SKM-1 (cell line): ENCODE measurements around the gene CIAO3.
"Not testable (repeated sequence)": the region's sequence is repeated elsewhere in the genome, so short reads cannot be mapped to it uniquely, and the experiment has no call there.

Source experiments
- DNase-seq: peaks from one replicate; lab custom pipeline; 2025; ENCODE audit not compliant: unreplicated experiment; lab: John Stamatoyannopoulos, UW

CIAO3 gene

DNA sequence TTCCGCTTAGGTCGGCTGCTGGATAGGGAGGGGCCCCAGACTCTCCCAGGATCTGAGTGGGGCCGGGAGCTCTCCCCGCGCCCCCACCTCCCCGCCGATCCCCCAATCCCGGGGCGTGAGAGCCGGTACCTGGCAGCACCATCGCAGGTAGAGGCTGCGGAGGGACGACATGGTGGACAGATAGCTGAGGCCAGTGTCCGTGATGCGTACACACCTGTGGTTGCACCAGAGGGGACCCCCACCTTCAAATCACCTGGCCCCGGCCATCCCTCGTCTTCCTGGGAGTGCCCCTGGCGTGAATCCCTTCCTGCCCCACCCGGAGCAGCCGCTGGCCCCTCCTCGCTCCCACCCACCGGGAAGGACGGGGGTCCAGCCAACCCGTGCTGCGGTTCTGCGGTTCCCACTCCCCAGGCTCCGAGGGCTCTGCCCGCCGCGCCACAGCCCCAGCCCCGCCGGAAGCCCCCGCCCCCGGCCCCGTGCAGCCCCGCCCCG lies 45.9 kb downstream of the CIAO3 start:
- DNase-seq, result no peak

DNA sequence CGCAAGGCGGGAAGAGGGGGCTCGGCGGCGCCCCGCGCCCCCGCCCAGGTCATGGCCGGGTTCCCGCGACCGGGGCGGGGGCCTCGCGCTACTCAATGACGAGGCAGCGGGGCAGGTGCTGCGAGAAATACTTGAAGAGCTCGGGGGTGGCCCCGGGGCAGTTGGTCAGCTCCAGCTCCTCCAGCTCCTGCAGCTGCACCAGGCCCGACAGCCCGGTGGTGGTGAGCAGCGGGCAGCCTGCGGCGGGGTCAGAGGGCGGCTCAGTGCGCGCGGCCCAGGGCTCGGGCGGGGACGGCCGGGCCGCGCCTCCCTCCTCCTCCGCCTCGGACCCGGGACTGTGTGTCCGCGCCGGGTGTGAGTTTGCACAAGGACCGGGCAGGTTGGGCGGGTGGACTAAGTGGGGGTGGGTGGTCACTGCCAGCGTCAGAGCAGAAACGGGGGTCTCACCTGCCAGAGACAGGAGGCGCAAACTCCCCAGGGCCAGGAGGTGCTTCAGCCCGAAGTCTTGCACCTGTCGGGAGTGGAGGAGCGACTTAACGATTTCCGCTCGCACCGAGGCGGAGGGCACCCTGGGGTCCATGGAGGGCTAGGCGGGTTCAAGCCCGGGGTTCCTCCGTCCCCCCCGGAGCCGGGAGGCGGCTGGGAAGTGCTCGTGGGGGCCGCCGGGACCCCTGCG lies 46.5 kb downstream of the CIAO3 start:
- DNase-seq, result no peak

DNA sequence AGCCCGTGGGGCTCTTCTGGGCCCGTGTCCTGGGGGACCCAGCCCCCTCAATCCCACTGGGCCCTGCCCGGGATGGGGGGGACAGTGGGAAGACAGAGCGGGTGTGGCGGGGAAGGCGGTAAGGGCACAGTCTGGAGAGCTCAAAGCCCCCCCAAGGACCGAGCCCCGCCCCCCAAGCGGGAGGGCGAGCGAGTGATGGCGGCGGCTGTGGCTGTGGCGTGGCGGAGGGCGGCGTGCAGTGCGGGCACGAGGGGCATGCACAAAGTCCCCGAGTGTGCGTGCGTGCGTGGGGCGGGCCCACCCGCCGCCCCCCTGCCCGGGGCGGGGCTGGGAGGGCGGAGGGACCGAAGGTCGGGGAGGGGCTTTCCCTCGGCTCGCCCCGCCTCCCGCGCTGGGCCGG lies 47.0 kb downstream of the CIAO3 start:
- DNase-seq, result no peak

DNA sequence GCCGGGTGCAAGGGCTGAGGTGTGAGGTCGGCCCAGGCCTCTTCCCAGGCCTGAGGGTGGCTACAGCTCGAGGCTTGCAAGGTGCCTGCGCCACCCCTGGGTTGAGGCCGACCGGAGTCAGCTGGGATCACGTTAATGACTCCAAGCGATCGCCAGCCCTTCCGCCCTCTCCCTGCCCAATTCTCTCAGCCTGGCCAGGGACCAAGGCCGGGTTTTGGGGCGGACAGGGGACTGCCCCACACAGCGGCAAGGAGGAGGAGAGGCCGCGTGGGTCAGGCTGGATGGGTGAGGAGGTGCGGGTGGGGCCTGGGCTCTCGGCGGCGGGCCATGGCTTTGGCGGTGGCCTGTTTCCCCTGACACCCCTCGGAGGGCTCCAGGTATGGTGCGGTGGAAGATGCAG lies 47.4 kb downstream of the CIAO3 start:
- no peak for DNase-seq

DNA sequence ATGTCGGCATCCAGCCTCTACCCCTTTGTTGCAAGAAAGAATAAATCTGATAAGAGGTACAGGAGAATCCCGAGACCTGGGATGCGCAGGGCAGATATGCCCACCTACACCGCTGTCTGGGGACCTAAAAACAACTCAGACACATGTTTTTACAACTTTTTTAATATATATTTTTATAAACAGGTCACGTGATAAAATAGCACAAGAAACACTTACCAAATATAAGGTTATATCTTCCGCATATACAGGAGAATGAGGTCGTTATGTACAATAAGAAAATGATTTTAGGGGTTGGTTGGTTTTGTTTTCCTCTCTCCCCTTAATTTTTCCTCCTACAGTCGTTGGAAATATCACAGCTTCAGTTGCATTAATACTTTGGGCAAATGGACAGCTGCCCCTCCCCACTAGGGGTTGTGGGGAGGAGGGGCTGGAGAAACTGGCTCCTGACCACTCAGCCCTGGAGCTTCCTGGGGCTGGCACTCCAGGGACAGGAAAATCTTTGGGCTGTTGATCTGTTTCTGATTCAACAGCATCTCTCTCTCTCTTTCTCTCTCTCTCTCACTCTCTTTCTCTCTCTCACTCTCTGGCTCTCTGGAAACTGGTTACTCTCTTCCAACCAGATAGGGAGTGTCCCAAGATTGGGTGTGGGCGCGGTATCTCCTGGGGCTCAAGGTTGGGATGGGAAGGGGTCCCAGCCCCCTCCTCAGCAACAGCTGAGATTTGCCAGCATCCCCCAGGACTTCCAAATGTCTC lies 48.3 kb downstream of the CIAO3 start:
- DNase-seq, result no peak

DNA sequence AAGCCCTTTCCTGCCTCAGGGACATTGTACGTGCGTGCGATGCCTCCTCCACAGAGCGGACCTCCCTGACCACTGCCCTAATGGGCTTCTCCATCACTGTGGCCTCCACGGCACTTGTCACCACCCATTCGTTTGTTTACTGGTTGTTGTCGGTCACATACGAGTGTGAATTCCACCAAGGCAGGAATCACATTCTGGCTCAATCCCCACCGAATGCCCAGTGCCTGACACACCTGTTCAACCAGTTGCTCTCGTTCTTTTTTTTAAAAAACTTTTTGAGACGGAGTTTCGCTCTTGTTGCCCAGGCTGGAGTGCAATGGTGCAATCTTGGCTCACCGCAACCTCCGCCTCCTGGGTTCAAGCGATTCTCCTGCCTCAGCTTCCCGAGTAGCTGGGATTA lies 49.6 kb downstream of the CIAO3 start:
- DNase-seq, result not testable (repeated sequence)

DNA sequence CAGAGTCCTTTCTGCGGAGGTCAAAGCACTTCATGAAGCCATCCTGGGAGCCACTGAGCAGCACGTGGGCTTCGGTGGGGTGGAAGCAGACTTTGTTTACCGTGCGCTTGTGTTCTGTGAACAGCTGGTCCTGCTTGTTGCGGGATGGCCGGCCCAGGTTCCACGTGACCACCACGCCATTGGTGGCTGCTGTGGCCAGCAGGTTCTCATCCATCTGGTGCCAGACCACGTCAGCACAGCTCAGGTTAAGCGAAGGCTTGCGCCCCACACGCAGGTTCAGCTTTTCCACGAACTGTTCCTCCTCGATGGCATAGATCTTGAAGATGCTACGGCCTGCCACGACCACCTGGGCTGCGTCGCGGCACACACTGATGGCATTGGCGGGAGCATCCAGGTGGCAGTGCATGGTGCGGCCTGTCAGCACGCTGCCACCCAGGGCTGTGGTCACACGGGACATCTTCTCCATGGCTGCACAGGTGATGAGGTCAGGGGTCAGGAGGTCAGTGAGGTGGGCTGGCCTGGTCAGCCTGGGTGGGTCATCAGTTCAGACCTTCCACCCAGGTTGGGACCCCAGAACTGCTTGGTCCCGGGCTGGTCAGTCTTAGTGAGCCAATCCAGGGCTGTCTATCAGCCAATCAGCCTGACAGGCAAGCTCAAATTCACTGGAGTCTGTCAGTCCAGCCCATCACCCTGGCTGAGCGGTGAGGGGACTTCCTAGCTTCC lies 51.5 kb downstream of the CIAO3 start:
- no peak for DNase-seq

DNA sequence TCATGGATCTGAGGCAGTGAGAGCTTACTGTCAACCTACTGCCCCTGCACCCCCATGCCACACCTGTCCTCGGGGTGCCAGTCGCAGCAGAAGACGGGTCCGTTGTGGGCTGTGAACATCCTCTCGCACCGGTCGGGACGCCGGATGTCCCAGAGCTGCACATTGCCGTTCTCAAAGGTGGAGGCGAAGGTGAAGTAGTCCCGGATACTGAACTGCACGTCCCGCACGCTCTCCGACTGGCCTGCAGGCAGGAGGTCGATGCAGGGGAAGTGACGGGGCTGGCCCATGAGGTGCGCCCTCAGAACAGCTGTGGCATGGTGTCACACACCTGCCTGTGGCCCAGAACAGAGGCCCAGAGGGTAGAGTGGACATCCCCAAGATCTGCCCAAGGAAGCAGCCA lies 53.3 kb downstream of the CIAO3 start:
- DNase-seq, result no peak

DNA sequence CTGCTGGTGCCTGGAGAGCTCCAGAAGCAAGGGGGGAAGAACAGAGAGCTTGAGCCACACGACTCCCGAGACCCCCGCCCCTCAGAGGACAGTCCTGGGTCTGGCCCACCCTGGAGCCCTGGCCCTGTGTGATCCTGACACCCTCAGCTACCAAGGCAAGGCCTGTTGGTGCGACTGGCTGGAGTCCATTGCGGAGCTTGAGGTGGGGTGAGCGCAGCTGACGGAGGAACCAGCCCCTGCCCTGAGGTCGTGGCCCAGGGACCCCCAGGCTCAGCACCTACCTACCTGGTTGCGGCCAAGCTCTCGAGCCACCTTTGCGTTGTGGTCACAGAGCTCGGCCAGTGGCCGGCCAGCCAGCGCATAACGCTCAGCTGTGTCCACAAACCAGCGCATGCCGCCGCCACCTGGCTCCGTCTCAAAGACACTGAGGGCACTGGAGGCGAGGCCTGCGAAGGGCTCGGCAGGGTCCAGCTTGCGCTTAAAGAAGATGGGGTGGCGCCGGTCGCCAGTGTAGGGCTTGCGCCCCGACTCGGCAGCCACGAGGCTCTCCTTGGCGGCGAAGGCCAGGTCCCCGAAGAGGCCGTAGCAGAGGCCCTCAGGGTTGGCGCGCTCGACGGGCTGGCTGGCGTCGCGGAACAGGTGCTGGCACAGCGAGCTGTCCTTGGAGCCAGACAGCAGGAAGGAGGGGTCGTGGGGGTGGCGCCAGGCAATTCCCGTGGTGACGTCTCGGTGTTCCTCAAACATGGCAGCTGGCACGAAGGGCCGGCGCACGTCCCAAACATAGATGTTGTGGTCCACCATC lies 54.1 kb downstream of the CIAO3 start:
- no peak for DNase-seq

DNA sequence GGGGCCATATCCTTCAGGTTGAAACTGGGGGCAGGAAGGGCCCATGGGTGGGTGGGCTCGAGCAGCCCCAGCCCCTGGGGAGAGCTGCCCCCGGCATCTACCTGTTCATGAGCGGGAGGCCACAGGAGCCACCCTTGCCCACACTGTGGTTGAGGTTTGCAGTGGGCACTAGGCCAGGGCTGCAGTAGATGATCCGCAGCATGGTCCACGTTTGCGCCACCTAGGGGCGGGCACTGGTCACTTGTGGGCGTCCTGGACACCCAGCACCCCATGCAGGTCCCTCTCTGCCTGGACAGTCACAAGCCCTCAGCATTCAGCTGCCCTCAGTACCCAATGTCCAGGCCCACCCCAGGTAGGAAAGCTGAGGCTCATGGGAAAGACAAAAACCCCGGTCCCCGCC lies 54.8 kb downstream of the CIAO3 start:
- DNase-seq, result no peak

DNA sequence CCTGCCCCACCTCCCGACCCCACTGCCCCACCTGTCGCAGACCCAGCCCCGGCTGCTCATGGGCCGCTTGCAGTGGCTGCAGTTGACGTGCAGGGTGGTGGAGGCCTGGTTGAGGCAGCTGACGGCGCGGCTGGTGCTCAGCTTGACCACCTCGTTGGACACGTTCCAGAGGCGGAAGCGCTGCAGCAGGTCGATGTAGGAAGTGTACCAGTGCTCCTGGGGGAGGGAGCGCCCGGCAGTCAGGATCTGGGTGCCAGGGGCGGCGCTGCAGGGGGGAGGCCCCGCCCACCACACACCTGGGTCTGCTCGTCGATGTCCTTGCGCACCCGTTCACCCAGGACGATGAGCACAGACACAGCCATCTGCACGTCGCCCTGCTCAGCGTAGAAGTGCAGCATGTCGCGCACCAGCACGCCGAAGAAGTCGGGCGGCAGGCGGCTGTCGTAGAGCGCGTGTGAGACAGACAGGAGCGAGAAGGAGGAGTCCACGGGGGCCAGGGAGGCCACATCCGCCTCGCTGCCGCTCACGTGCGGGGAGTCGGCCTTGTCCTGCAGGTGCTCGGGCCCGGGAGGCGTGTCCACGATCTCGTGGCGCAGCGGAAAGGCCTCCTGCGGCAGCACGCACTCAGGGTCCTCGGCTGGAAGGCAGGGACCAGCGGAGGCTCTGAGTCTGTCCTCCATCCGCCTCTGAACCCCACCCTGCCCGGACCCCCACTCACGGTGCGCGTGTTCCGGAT lies 55.7 kb downstream of the CIAO3 start:
- no peak for DNase-seq

DNA sequence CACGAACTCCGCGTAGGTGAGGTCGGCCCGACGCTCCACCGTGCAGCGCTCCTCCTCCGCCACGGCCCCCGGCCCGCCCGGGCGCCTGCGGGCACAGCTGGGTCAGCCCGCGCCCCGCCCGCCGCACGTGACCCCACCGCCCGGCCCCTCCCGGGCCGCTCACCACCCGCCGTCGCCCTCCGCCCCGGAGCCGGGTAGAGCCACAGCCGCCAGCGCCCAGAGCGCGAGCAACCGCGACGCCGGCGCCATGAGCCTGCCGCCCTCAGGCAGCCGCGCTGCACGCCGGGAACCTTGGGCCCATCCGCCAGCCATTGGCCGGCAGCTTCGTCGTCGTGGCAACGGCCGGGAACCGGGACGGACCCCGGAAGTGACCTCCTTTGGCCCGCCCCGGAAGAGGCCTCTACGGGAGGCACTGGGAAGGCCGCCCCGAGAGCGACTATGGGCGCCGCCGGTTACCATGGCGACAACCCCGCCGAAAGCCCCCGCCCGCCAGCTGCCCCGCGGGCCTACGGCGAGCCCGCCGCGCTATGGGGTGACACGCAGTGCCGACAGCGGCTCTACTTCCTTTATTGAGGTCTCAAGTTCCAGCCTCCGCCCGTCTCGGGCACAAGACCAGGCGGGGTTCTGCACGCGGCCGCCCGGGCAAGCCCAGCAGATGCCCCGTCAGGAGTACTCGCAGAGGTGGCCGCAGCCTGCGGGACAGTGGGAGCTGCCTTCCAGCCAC lies 56.6 kb downstream of the CIAO3 start, which contains the start of gene JMJD8:
Gene JMJD8, minus strand, starts transcription at position 264 of the 724 bp plus-strand sequence. Its CDS starts 15 bp downstream, at position 249.
- peak; percentile 90 for DNase-seq

DNA sequence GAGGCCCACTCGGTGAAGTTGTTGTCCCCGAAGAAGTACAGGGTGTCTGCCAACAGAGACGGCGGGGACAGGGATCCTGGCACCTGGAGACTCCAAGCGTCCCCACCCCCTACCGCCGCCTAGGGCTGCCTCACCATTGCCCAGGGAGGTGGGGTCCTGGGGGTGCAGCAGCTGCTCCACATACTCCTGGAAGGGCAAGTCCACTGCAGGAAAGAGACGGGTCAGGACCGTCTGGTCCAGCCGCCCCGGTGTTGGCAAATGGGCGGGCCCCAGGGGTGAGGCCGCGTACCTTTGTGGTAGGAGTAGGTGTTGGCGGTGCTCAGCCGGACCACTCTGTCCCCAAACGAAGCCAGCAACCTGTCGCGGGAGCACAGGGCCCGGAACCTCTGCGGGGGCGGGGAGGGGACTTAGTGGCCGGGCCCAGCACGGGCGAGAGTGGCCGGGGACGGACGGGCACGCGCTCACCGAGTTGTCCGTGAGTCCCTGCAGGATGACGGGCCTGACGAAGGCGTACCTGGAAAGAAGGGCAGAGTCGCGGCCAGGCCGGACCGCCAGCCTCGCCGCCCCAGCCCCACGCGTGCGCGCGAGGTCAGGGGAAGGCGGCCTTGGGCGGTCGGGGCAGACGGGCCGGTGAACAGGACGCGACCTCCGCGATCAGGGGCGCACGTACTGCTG lies 57.3 kb downstream of the CIAO3 start:
- no peak for DNase-seq

DNA sequence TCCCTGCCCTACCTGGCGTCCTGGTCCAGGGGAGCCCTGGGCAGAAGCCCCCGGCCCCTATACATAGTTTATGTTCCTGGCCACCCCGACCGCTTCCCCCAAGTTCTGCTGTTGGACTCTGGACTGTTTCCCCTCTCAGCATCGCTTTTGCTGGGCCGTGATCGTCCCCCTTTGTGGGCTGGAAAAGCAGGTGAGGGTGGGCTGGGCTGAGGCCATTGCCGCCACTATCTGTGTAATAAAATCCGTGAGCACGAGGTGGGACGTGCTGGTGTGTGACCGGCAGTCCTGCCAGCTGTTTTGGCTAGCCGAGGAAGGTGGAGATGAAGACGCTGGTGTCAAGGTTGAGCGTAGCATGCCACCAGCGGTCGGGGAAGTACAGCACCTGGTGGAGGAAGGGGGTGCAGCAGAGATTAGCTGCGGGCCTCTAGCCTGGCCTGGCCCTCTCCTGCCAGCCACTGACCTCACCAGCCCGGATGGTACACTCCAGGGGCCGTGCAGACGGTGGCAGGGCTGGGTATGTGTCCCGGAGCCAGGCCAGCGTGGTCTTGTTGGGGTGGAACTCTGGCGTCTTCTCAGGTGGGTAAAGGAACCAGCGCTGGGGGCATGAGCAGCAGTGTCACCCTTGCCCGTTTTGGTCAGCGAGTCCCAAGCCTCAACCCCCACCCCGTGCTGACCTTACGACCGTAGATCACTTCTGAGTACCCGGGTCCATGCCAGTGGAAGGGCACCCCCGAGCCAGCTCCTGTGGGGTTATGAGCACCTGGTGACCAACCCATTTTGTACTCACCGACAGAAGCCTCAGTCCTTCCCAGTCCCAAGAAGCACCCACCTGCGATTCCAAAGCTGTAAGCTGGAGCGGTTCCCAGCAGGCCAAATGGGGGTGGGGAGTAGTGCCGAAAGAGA lies 58.1 kb downstream of the CIAO3 start:
- no peak for DNase-seq

DNA sequence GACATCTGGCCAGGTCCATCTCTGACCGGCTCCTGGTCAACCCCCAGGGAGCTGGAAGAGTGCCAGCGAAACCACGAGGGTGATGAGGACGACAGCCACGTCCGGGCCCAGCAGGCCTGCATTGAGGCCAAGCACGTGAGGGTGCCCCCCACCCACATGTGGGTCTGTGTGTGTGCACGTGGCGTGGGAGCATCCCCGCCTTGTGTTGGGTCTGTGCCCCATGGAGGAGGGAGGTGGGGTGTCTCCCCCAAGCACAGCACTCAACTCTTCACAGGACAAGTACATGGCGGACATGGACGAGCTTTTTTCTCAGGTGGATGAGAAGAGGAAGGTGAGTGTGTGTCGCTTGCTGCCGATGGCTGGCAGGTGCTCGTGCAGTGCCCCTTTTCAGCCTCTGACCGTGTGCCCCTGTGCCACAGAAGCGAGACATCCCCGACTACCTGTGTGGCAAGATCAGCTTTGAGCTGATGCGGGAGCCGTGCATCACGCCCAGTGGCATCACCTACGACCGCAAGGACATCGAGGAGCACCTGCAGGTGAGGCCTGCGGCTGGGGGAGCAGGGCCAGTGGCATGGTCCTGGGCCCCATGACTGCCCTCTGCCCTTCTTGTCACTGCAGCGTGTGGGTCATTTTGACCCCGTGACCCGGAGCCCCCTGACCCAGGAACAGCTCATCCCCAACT lies 58.9 kb downstream of the CIAO3 start:
- DNase-seq, result no peak

DNA sequence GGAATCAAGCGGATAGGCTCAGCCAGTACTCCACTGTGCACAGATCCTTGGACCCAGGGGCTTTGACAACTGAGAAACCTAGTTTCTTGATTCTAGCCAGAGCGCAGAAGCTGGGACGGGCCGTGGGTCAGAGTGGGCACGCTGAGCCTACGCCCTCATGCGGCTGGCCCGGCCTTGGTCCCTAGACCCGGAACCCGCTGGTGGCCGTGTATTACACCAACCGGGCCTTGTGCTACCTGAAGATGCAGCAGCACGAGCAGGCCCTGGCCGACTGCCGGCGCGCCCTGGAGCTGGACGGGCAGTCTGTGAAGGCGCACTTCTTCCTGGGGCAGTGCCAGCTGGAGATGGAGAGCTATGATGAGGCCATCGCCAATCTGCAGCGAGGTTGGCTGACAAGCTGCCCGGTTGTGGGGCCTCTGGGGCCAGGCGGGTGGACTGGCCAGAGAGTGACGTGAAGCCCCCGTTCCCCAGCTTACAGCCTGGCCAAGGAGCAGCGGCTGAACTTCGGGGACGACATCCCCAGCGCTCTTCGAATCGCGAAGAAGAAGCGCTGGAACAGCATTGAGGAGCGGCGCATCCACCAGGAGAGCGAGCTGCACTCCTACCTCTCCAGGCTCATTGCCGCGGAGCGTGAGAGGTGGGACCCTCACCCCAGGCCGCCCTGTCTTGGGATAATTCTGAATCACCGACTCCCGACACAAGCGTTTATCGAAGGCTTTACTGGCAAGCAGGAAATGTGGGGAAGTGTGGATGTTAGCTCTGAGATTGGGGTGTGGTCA lies 59.6 kb downstream of the CIAO3 start:
- DNase-seq, result no peak

DNA sequence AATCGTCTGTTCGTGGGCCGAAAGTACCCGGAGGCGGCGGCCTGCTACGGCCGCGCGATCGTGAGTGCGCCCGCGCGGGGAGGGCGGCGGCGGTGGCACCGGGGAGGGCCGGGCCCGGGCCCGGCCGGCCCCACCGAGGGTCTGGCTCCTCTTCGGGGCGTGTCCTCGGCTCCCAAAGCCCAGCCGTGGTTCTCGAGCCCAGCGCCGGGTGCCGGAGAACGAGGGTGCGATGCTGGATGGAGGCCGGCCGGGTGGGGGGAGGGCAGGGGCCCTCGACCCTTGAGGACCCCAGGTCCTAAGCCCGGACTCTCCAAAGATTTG lies 60.2 kb downstream of the CIAO3 start:
- DNase-seq, result no peak
